Activated naive CD8-positive, alpha-beta T cell treated with anti-CD3 and anti-CD28 coated beads, Interleukin-2, amount 10 ng/mL, durations not matched to agents 7 days and 5 days (primary cell): ENCODE data around the gene FAM222A. TPM values are rescaled to one million over a fixed set of nuclear protein-coding genes. Genes with fewer than 3 reads are reported as not detected.
A peak's percentile ranks its signal among the peaks of the same experiment; 100 is the strongest.
"Not testable (repeated sequence)": the region's sequence is repeated elsewhere in the genome, so short reads cannot be mapped to it uniquely, and the experiment has no call there.

ENCODE experiments used
- ATAC-seq: fragments of 150-1000 bp; cut with Tn5 transposase; one replicate; pipeline ENCODE4 v1.10.0; 2021; ENCODE audit warnings: low read depth, moderate library complexity
- POLR2A ChIA-PET: fragments of 350-600 bp; sonication (Branson Sonifier 250); formaldehyde crosslinking; loops from one replicate; lab custom pipeline; 2021; ENCODE audit warnings: antibody characterized with exemption; lab: Charles Lee
- DNase-seq: peaks from one replicate; pipeline ENCODE4 v3.0.0; 2021
- H3K27ac Mint-ChIP-seq: one replicate; pipeline ENCODE4 v1.8.0; 2022; ENCODE audit warnings: mild to moderate bottlenecking, mixed read lengths
- H3K27me3 Mint-ChIP-seq: one replicate; pipeline ENCODE4 v1.8.0; 2022; ENCODE audit warnings: mild to moderate bottlenecking, moderate library complexity, mixed read lengths
- H3K36me3 Mint-ChIP-seq: one replicate; pipeline ENCODE4 v1.8.0; 2021; ENCODE audit warnings: mild to moderate bottlenecking, mixed read lengths
- H3K4me1 Mint-ChIP-seq: one replicate; pipeline ENCODE4 v1.8.0; 2021; ENCODE audit warnings: mixed read lengths
- H3K4me3 Mint-ChIP-seq: one replicate; pipeline ENCODE4 v1.8.0; 2022; ENCODE audit warnings: mild to moderate bottlenecking, moderate library complexity, mixed read lengths
- H3K9me3 Mint-ChIP-seq: one replicate; pipeline ENCODE4 v1.8.0; 2021; ENCODE audit warnings: mixed read lengths
- total RNA-seq, 2 experiments: library from RNA; stranded (reverse); gene quantifications; one replicate each; pipeline ENCODE4 v1.2.3, GENCODE V29; 2021

Gene FAM222A
- total RNA-seq, 2 experiments from 2014 or later: 0.96 to 1.1 TPM

GRCh38 chr12:109682708-109683060 lies 30.9 kb upstream of the FAM222A start:
- DNase-seq (no peak), ATAC-seq (no peak)
- H3K4me3 Mint-ChIP-seq: no peak overlapping the region
- peaks cover 32% of the 10 kb centered on the region for H3K27me3 Mint-ChIP-seq
- POLR2A ChIA-PET: no interaction called here
- no peaks in the 10 kb centered on the region for H3K9me3 Mint-ChIP-seq
- no peaks in the 10 kb centered on the region for H3K36me3 Mint-ChIP-seq
- no peak overlapping the region for H3K27ac Mint-ChIP-seq
- H3K4me1 Mint-ChIP-seq: no peaks in the 10 kb centered on the region

- ATAC-seq (no peak), DNase-seq (no peak)
- peak overlapping the region; percentile 14 for H3K27ac Mint-ChIP-seq
- H3K36me3 Mint-ChIP-seq: no peaks in the 10 kb centered on the region
- no peak overlapping the region for H3K4me3 Mint-ChIP-seq
- POLR2A ChIA-PET: no interaction called here
- H3K4me1 Mint-ChIP-seq: no peaks in the 10 kb centered on the region
- no peaks in the 10 kb centered on the region for H3K9me3 Mint-ChIP-seq
- H3K27me3 Mint-ChIP-seq: peaks cover 30% of the 10 kb centered on the region
Measured at GRCh38 chr12:109683316-109683715, 30.3 kb upstream of the FAM222A start.

DNA sequence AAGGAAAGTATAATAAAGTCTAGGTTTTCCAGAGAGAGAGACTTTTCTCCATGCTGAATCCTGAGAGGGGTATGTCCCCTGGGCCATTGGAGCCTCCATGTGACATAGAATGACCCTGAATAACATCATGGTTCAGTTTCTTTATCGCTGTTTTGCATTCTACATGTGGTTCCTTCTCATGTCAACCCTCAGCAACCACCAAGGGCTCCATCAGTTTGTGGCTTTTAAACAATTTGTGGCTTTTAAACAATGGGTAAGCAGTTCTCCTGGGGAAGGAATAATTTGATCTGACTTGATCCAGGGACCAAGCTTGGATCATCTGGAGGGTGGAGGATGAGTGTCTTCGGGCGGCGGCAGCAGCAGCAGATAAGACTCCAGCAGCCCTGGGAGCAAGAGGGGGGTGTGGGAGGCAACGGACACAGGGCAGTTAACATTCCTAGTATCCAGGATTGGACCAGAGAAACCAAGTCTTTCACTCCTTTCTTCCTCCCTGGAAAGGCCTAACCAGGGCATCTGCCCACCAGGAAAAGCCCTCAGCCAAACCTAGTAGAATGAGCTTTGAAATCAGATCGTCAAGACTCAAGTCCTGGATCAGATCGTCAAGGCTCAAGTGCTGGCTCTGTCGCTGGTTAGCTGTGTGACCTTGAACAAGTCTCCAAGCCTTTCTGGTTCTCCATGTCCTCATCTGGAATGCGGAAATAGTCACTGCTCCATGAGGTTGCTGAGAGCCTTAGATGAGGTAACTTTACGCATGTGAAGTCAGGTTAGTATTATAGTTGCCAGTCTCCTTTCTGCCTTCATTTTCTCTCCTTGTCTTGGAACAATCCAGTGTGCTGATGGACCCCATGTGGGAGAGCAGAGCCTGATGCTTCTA lies 27.8 kb upstream of the FAM222A start:
- Mint-ChIP-seq H3K27ac (no peak overlapping the region), H3K9me3 (no peaks in the 10 kb centered on the region), H3K36me3 (no peaks in the 10 kb centered on the region), H3K4me3 (no peak overlapping the region), H3K27me3 (peaks cover 17% of the 10 kb centered on the region), H3K4me1 (no peaks in the 10 kb centered on the region)
- no peak for DNase-seq
- no peak for ATAC-seq
- POLR2A ChIA-PET: no interaction called here

DNA sequence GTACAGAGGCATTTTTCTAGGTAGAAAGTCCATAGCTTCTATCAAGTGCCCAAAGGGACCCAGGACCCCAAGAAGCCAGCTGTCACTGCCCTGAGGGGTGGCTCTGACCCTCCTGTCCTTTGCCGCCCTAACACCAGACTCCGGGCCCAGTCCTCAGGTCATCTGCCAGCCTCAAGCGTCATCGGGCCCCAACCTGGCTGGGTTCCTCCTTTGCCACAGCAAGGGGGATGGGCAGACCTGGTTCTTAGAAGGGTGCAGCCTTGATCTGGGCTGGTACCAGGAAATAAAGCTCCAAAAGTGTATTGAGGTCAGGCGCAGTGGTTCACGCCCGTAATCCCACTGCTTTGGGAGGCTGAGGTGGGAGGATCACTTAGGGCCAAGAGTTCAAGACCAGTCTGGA lies 27.1 kb upstream of the FAM222A start:
- no peak for DNase-seq
- ATAC-seq: no peak
- no peak overlapping the region for H3K4me3 Mint-ChIP-seq
- H3K27ac Mint-ChIP-seq: no peak overlapping the region
- H3K9me3 Mint-ChIP-seq: no peaks in the 10 kb centered on the region
- H3K4me1 Mint-ChIP-seq: no peaks in the 10 kb centered on the region
- peaks cover 17% of the 10 kb centered on the region for H3K27me3 Mint-ChIP-seq
- POLR2A ChIA-PET: no interaction called here
- H3K36me3 Mint-ChIP-seq: no peaks in the 10 kb centered on the region

- Mint-ChIP-seq H3K9me3 (no peaks in the 10 kb centered on the region), H3K36me3 (no peaks in the 10 kb centered on the region), H3K4me3 (no peak overlapping the region), H3K4me1 (no peaks in the 10 kb centered on the region), H3K27ac (no peak overlapping the region), H3K27me3 (peaks cover 18% of the 10 kb centered on the region)
- no peak for DNase-seq
- POLR2A ChIA-PET: no interaction called here
- ATAC-seq: no peak
Measured at GRCh38 chr12:109687250-109687649, 26.4 kb upstream of the FAM222A start.

GRCh38 chr12:109689426-109689825 lies 24.2 kb upstream of the FAM222A start:
- Mint-ChIP-seq H3K9me3 (no peaks in the 10 kb centered on the region), H3K27ac (no peak overlapping the region), H3K27me3 (peaks cover 13% of the 10 kb centered on the region), H3K4me1 (no peaks in the 10 kb centered on the region), H3K4me3 (no peak overlapping the region), H3K36me3 (no peaks in the 10 kb centered on the region)
- no peak for ATAC-seq
- POLR2A ChIA-PET: no interaction called here
- DNase-seq: no peak

DNA sequence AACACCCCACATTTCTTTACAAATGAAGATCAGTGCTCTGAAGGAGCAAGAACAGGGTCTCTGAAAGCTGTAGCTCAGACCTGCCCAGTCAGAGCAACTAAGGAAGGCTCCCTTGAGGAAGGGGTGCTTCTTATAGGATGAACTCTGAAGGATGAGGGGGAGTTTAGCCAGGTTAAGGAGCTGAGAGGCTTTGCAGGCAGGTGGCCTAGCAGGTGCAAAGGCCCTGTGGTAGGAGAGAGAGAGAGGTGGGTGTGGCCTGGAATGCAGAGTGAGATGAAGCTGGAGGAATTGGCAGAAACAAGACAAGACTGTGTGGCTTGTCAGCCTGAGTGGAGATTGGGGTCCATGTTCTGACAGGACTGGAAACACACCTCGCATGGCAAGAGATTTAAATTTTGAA lies 20.5 kb upstream of the FAM222A start:
- DNase-seq (no peak), ATAC-seq (no peak)
- Mint-ChIP-seq H3K9me3 (no peaks in the 10 kb centered on the region), H3K27ac (no peak overlapping the region), H3K4me1 (no peaks in the 10 kb centered on the region), H3K27me3 (peaks cover 4% of the 10 kb centered on the region), H3K36me3 (no peaks in the 10 kb centered on the region), H3K4me3 (no peak overlapping the region)
- POLR2A ChIA-PET: no interaction called here

GRCh38 chr12:109693653-109694600 lies 19.7 kb upstream of the FAM222A start:
- Mint-ChIP-seq H3K4me1 (no peaks in the 10 kb centered on the region), H3K4me3 (no peak overlapping the region), H3K9me3 (no peaks in the 10 kb centered on the region), H3K36me3 (no peaks in the 10 kb centered on the region), H3K27me3 (peaks cover 4% of the 10 kb centered on the region), H3K27ac (no peak overlapping the region)
- POLR2A ChIA-PET: no interaction called here
- DNase-seq: no peak
- no peak for ATAC-seq

DNA sequence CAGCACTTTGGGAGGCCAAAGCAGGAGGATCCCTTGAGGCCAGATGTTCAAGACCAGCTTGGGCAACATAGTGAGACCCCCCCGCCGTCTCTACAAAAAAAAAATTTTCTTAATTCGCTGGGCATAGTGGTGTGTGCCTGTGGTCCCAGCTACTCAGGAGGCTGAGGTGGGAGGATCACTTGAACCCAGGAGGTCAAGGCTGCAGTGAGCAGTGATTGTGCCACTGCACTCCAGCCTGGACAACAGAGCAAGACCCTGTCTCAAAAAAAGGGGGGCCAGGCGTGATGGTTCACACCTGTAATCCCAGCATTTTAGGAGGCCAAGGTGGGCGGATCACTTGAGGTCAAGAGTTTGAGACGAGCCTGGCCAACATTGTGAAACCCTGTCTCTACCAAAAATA lies 19.0 kb upstream of the FAM222A start:
- H3K4me3 Mint-ChIP-seq, ATAC-seq, POLR2A ChIA-PET, H3K4me1 Mint-ChIP-seq, H3K9me3 Mint-ChIP-seq, DNase-seq, H3K27me3 Mint-ChIP-seq, H3K27ac Mint-ChIP-seq, H3K36me3 Mint-ChIP-seq: not testable (repeated sequence)

- DNase-seq: no peak
- Mint-ChIP-seq H3K4me1 (no peaks in the 10 kb centered on the region), H3K9me3 (no peaks in the 10 kb centered on the region), H3K36me3 (no peaks in the 10 kb centered on the region), H3K27me3 (peaks cover 4% of the 10 kb centered on the region), H3K4me3 (no peak overlapping the region), H3K27ac (no peak overlapping the region)
- POLR2A ChIA-PET: no interaction called here
- ATAC-seq: no peak
Measured at GRCh38 chr12:109695416-109695815, 18.2 kb upstream of the FAM222A start.

DNA sequence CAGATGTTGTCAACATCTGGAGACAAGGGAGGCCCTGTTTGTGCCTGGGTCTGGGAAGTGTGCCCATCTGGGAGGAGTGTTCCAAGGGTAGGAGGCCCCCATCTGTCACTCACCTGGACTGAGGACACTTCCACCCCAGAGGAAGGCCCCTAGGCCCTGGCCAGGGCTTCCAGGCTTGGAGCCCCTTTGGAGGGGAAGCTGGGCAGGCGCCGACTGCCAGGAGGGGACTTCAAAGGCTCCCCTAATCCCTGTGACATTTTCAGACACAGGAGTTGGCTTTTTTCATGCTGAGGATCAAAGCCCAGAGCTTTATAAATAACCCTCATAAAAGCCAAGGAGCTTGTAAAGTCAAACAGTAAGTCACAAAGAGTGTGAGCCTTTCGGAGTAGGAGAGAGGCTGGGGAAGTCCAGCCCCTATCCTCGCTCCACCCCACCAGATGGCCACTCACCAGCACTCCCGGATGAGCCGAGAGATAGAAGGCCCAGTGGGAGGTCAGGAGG lies 17.6 kb upstream of the FAM222A start:
- H3K9me3 Mint-ChIP-seq: no peaks in the 10 kb centered on the region
- H3K4me3 Mint-ChIP-seq: no peak overlapping the region
- DNase-seq (no peak), ATAC-seq (no peak)
- peaks cover 4% of the 10 kb centered on the region for H3K27me3 Mint-ChIP-seq
- H3K36me3 Mint-ChIP-seq: no peaks in the 10 kb centered on the region
- POLR2A ChIA-PET: no interaction called here
- H3K27ac Mint-ChIP-seq: no peak overlapping the region
- no peaks in the 10 kb centered on the region for H3K4me1 Mint-ChIP-seq

DNA sequence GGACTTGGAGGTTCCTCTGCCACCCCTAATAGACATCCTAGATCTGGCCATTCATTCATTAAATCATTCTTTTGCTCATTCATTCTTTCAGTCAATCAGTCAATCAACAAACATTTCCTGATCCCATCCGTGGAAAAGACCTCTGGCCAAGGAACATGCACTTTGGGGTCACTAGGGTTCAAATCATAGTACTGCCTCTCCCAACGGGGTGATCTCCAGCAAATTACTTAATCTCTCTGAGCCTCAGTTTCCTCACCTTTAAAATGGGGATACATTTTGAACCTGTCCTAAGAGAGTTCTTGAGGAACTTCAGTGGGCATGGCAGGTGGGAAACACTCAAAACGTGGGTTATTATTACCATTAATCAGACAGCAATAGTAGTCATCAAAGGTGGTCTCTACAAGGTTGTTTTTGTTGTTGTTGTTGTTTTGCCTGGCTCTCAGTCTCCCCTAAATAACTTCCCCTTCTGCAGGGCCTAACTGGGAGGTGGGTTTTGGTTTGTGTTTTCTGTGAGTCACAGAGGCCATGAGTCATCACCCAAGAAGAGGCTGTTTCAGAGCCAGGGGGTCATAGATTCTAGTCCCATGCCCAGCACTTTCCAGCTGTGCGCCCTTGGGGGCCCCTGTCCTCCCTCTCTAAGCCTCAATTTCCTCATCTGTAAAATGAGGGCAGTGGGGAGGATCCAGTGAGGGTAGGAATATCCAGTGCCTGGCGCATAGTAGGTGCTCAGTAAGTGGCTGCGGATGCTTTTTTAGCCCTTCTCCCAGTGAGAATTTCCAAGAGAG lies 16.9 kb upstream of the FAM222A start:
- Mint-ChIP-seq H3K36me3 (no peaks in the 10 kb centered on the region), H3K4me1 (no peaks in the 10 kb centered on the region), H3K27ac (no peak overlapping the region), H3K9me3 (no peaks in the 10 kb centered on the region), H3K4me3 (no peak overlapping the region), H3K27me3 (peaks cover 4% of the 10 kb centered on the region)
- POLR2A ChIA-PET: no interaction called here
- no peak for ATAC-seq
- no peak for DNase-seq

DNA sequence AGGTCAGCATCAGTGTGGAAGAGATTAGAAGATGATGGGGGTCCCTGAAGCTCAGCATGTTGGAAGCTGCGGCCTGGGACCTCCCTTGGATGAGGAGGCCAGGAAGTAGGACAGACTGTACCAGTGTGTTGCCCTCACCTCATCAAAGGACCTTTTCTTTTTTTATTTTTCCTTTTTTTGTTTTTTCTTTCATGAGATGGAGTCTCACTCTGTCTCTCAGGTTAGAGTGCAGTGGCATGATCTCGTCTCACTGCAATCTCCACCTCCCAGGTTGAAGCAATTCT lies 16.4 kb upstream of the FAM222A start:
- Mint-ChIP-seq H3K4me3 (no peak overlapping the region), H3K36me3 (no peaks in the 10 kb centered on the region), H3K9me3 (no peaks in the 10 kb centered on the region), H3K27ac (no peak overlapping the region), H3K27me3 (peaks cover 3% of the 10 kb centered on the region), H3K4me1 (no peaks in the 10 kb centered on the region)
- ATAC-seq (no peak), DNase-seq (no peak)
- POLR2A ChIA-PET: no interaction called here
